H1 (cell line): ENCODE results near the gene STX16. TPM values are rescaled to one million over a fixed set of nuclear protein-coding genes. Genes with fewer than 3 reads are reported as not detected.

ENCODE experiments used
- ASH2L ChIP-seq: fragments of 200-600, 300-600 bp; sonication (generic); IDR thresholded peaks from one replicate; pipeline ENCODE4 v1.7.1; 2017; ENCODE audit warnings: low read length
- CBX8 ChIP-seq: fragments of 300-800, 300-1000 bp; sonication (generic); IDR thresholded peaks from 2 replicates; pipeline ENCODE4 v1.7.1; 2016; ENCODE audit warnings: low read depth, low read length, borderline replicate concordance
- CREB1 ChIP-seq: IDR thresholded peaks from 2 replicates; pipeline ENCODE4 v1.6.1; 2012; ENCODE audit warnings: inconsistent platforms
- CTCF ChIP-seq, 3 experiments: IDR thresholded peaks; 1 replicate in 2 of 3; 2 replicates in 1 of 3; pipeline versions ENCODE4 v1.5.1 to v1.6.1; 2011; ENCODE audit warnings: low read length in 3 of 3, mild to moderate bottlenecking in 3 of 3, inconsistent platforms in 2 of 3, low read depth in 1 of 3, moderate library complexity in 1 of 3; ENCODE audit not compliant: insufficient read depth in 1 of 3; ENCODE audit errors: control extremely low read depth in 1 of 3
- GTF2F1 ChIP-seq: IDR thresholded peaks from 2 replicates; pipeline ENCODE4 v1.6.1; 2012; ENCODE audit warnings: low read depth, low read length, improper control_type of control experiment, borderline replicate concordance
- KDM1A ChIP-seq: fragments of 200-600, 300-600 bp; sonication (generic); IDR thresholded peaks from 2 replicates; pipeline ENCODE4 v1.7.1; 2016; ENCODE audit warnings: mild to moderate bottlenecking, low read length, borderline replicate concordance
- NANOG ChIP-seq: IDR thresholded peaks from 2 replicates; pipeline ENCODE4 v1.6.1; 2011; ENCODE audit warnings: low read length, low read depth, mild to moderate bottlenecking, inconsistent platforms; ENCODE audit not compliant: insufficient read depth, poor library complexity, severe bottlenecking
- RBBP5 ChIP-seq: IDR thresholded peaks from 2 replicates; pipeline ENCODE4 v1.7.1; 2012; ENCODE audit warnings: low read depth, mild to moderate bottlenecking, inconsistent platforms, low read length, moderate library complexity, borderline replicate concordance
- TEAD4 ChIP-seq: IDR thresholded peaks from 2 replicates; pipeline ENCODE4 v1.6.1; 2012; ENCODE audit warnings: low read depth, low read length, inconsistent platforms, mixed read lengths
- polyA plus RNA-seq, 7 experiments: library from polyadenylated mRNA; depleted of rRNA in 3 of 7; stranded (reverse) in 5 of 7; unstranded in 2 of 7; fragments of >200 nt in 5 of 7; fragments of 200-250 nt in 2 of 7; gene quantifications; 1 replicate in 5 of 7; 2 replicates in 1 of 7; 4 replicates in 1 of 7; pipeline versions ENCODE4 v1.2.1 to v1.2.3, GENCODE V29; 2011 to 2013; ENCODE audit warnings: missing spikeins in 2 of 7, mixed read lengths in 2 of 7
- total RNA-seq: library from RNA; stranded (reverse); fragmentation: NEBNext Ultra II Directional; extraction: Animal tissue kit (Norgen Biotek cat#: 25700); gene quantifications from 2 replicates; pipeline ENCODE4 v1.2.1, GENCODE V29; 2021
- TF ChIP-seq, protein P1 (sequence below): IDR thresholded peaks from 2 replicates; pipeline ENCODE4 v1.6.1; 2012; ENCODE audit warnings: inconsistent platforms

The STX16 gene
- total and polyA plus RNA-seq, 2 of the 8 experiments (the other 6 are each of a cell fraction or from before 2014, with no cell fraction given), result 45.2 to 61.6 TPM

DNA sequence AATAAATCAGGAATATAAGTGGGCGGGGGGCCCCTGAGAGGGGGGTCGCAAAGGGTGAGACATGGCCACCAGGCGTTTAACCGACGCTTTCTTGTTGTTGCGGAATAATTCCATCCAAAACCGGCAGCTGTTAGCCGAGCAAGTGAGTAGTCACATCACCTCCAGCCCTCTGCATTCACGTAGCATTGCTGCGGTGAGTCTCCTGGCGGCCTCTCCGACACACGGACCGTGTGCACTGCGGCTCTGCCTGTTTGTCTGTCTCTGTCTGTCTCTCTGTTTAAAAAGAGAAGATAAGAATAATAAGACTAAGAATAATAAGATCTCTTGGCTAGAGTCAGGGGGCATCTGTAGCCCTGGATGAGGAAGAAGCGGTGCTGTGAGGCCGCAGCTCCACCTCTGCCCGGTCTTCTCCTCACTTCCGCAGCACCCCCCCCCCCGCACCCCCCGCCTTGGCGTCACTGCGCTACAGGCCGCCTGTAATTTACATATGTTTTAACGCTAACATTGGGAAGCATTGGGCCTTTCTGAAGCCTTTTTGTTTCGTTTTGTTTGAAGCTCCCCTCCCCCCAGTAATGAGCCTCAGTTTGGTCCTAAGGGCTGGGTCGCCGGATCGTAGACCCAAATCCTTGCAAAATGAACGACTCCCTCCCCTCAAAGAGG lies 993 bp downstream of the STX16 start (continued):
- no peak for TF ChIP-seq CTCF (IDR thresholded peaks at IDR 0.05; ENCODE audit: control extremely low read depth in 1 of 3, insufficient read depth in 1 of 3, low read depth in 1 of 3, low read length in 3 of 3)
- no peak for TF ChIP-seq TEAD4
- TF ChIP-seq CBX8, result no peak
- TF ChIP-seq KDM1A, result no peak
- 0 out of 2 replicates have a peak, but pooled peaks have one; percentile 19 for TF ChIP-seq RBBP5
- TF ChIP-seq CREB1, result peak; percentile 87
- no peak for TF ChIP-seq GTF2F1
- peak; percentile 81 for TF ChIP-seq ASH2L
- TF ChIP-seq NANOG, result peak; percentile 64
- TF ChIP-seq, protein P1, sequence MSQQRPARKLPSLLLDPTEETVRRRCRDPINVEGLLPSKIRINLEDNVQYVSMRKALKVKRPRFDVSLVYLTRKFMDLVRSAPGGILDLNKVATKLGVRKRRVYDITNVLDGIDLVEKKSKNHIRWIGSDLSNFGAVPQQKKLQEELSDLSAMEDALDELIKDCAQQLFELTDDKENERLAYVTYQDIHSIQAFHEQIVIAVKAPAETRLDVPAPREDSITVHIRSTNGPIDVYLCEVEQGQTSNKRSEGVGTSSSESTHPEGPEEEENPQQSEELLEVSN, result no peak
